Measurements from ENCODE around the gene PDP2. TPM values are rescaled to one million over a fixed set of nuclear protein-coding genes. Genes with fewer than 3 reads are reported as not detected.

The PDP2 gene
- total RNA-seq, 1 experiment from 2014 or later, result 23.1 TPM

- DNase-seq, result peak; percentile 77
- Histone ChIP-seq H3K23me2 (ENCODE audit: insufficient read length, low read depth, low read length, poor library complexity, severe bottlenecking) (peaks cover 5% of the 10 kb centered on the region), H4K91ac (ENCODE audit: insufficient read length, low read depth, low read length) (no peak overlapping the region), H4K5ac (ENCODE audit: insufficient read length, low read depth, low read length) (no peak overlapping the region), H3K4me2 (ENCODE audit: insufficient read depth, insufficient read length, low read length) (peak overlapping the region; percentile 45), H3K4ac (ENCODE audit: low read depth, low read length) (no peak overlapping the region), H2BK5ac (ENCODE audit: insufficient read length, low read length) (no peak overlapping the region), H3K9ac (ENCODE audit: extremely low read depth, insufficient read length, low read length) (no peak overlapping the region), H2BK20ac (ENCODE audit: low read depth, low read length, poor library complexity, severe bottlenecking) (no peak overlapping the region), H3K56ac (ENCODE audit: insufficient read length, low read depth, low read length) (no peak overlapping the region), H4K8ac (replicated peaks; ENCODE audit: insufficient read length, low read depth, low read length) (no peak overlapping the region), H4K20me1 (ENCODE audit: control insufficient read depth, insufficient read depth, insufficient read length) (no peaks in the 10 kb centered on the region), H3T11ph (ENCODE audit: low read length) (no peak overlapping the region), H3K79me1 (ENCODE audit: insufficient read depth, low read depth, low read length, poor library complexity, severe bottlenecking) (no peaks in the 10 kb centered on the region), H2BK15ac (ENCODE audit: low read depth, low read length) (no peak overlapping the region), H2AK5ac (ENCODE audit: insufficient read length, low read length) (no peak overlapping the region), H2BK12ac (ENCODE audit: insufficient read length, low read depth, low read length) (no peak overlapping the region), H3K4me1 (ENCODE audit: insufficient read depth, low read length) (no peaks in the 10 kb centered on the region), H3K79me2 (ENCODE audit: insufficient read depth, low read length) (no peaks in the 10 kb centered on the region), H2AFZ (ENCODE audit: low read length) (no peak overlapping the region), H3K27ac (ENCODE audit: insufficient read length, low read depth, low read length) (no peak overlapping the region), H3K14ac (ENCODE audit: insufficient read depth, low read length) (no peak overlapping the region; the same call in 1 of the 2 replicates), H3K9me3 (ENCODE audit: control insufficient read depth, low read depth, low read length) (no peaks in the 10 kb centered on the region), H3K23ac (ENCODE audit: insufficient read length, low read depth, low read length) (no peak overlapping the region), H3K18ac (ENCODE audit: insufficient read length, low read depth, low read length) (no peak overlapping the region), H2BK120ac (ENCODE audit: low read depth, low read length, poor library complexity, severe bottlenecking) (no peak overlapping the region), H3K27me3 (ENCODE audit: insufficient read depth, low read length) (peaks cover 15% of the 10 kb centered on the region; the same call in 1 of the 2 replicates)
- H3K4me1 Mint-ChIP-seq, result peaks cover 13 to 15% of the 10 kb centered on the region in 2 experiments
- WGBS (ENCODE audit: extremely low coverage, insufficient read length, low lambda C conversion rate), result no CpG with 5 or more reads among the region's 72 CpGs
- no peaks in the 10 kb centered on the region for H3K36me3 Mint-ChIP-seq (ENCODE audit: insufficient read depth in 1 of 3, low read depth in 3 of 3)
- H3K4me3 Mint-ChIP-seq, result peak overlapping the region; percentile 72 to 85
- TF ChIP-seq CTCF (conservative IDR thresholded peaks at IDR 0.05), result peak; percentile 68
- no peak overlapping the region for H3K27ac Mint-ChIP-seq
- peaks cover 73% of the 10 kb centered on the region for H3K27me3 Mint-ChIP-seq (ENCODE audit: low read depth)
- no peaks in the 10 kb centered on the region; a peak in 1 of 5 replicates for H3K9me3 Mint-ChIP-seq
Measured at GRCh38 chr16:66924527-66925321, 44.4 kb downstream of the PDP2 start.
